NCI-H510A (cell line): ENCODE results near the gene FCAR.
"Not testable (repeated sequence)": the region's sequence is repeated elsewhere in the genome, so short reads cannot be mapped to it uniquely, and the experiment has no call there.

ENCODE experiments used
- DNase-seq: peaks from one replicate; lab custom pipeline; 2025; lab: John Stamatoyannopoulos, UW

The FCAR gene

DNA sequence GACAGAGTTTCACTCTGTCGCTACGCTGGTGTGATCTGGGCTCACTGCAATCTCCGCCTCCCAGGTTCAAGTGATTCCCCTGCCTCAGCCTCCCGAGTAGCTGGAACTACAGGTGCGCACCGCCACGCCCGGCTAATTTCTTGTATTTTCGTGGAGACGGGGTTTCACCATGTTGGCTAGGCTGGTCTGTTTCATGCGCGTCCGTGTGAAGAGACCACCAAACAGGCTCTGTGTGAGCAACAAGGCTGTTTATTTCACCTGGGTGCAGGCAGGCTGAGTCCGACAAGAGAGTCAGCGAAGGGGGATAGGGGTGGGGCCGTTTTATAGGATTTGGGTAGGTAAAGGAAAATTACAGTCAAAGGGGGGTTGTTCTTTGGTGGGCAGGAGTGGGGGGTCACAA lies 20.1 kb downstream of the FCAR start:
- not testable (repeated sequence) for DNase-seq

- DNase-seq = no peak
Observed at GRCh38 chr19:54896036-54896435, 22.0 kb downstream of the FCAR start.

DNA sequence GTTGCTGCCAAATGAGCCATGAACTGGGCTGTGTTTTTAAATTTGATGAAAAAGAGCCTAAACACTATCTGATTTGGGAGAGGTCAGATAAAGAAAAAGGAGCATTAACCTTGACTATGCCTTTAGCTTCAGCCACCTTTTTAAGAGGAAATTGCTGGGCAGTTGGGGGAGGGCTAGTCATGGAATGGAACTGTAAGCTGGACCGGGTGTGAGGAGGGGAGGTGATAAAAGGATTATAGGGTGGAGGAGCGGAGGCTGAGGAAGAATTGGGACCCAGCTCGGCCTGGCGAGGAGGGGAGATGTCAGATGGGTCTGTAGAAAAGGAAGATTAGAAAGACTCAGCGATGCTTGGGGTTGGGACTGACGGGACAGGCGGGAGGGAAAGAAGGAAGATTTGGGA lies 24.6 kb downstream of the FCAR start:
- DNase-seq = not testable (repeated sequence)

DNA sequence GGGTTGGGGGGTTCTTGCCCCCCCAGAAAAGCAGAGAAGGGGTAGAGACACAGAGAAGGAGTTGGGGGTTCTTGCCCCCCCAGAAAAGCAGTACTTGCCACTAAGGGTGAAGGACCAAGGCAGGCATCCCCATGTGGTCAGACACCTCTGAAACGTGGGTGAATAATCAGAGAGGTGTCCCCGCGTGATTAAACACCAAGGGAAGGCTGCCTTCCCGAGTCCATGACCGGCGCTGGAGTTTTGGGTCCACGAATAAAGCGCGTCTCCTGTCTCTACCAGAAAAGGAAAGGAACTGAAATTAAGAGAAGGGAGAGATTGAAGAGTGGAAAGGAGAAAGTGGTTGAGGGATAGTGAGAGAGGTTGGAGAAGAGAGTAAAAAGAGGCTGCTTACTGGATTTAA lies 25.6 kb downstream of the FCAR start:
- not testable (repeated sequence) for DNase-seq

- DNase-seq = not testable (repeated sequence)
Observed at GRCh38 chr19:54901153-54901552, 27.1 kb downstream of the FCAR start.

DNA sequence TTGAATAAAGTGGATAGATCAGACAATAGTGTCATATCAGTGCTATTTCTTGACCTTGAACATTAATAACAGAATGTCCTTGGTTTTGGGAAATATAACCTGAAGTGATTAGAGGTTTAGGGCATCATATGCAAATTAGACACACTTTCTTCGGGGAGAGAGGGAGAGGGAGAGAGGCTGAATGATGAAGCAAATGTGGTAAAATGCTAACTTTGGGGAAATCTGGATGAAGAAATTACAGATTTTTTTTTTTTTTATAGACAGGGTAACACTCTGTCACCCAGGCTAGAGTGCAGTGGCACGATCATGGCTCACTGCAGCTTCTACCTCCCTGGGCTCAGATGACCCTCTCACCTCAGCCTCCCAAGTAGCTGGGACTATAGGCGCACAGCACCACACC lies 28.0 kb downstream of the FCAR start:
- no peak for DNase-seq

GRCh38 chr19:54903303-54903702 lies 29.3 kb downstream of the FCAR start:
- no peak for DNase-seq

DNA sequence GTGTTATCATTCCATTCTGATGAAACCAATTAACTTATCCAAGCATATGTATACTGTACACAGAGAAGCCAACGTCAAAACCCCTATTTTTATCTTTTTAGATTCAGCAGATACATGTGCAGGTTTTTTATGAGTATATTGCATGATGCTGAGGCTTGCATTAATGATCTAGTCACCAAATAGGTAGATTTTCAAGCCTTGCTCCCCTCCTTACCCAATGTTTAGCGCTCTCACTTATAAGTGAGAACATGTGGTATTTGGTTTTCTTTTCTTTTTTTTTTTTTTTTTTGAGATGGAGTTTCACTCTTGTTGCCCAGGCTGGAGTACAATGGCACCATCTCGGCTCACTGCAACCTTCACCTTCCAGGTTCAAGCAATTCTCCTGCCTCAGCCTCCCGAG lies 30.2 kb downstream of the FCAR start:
- not testable (repeated sequence) for DNase-seq

DNA sequence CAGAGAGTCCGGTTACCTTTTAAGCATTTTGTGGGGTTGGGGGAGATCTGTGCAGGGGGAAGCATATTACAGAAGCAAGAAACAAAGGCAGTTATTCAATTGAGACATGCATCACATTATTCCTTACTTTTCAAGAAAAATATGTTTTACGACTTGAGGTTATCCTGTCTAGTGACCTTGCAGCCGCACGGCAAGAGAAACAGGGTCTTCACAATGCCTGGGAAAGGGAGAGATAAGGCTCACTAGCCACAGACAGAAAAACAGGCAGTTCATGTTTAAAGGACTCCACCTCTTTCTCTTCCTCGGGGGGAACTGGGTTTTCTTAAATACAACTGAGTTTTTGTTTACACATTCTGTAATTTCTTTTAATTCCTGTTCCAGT lies 31.4 kb downstream of the FCAR start:
- no peak for DNase-seq

DNA sequence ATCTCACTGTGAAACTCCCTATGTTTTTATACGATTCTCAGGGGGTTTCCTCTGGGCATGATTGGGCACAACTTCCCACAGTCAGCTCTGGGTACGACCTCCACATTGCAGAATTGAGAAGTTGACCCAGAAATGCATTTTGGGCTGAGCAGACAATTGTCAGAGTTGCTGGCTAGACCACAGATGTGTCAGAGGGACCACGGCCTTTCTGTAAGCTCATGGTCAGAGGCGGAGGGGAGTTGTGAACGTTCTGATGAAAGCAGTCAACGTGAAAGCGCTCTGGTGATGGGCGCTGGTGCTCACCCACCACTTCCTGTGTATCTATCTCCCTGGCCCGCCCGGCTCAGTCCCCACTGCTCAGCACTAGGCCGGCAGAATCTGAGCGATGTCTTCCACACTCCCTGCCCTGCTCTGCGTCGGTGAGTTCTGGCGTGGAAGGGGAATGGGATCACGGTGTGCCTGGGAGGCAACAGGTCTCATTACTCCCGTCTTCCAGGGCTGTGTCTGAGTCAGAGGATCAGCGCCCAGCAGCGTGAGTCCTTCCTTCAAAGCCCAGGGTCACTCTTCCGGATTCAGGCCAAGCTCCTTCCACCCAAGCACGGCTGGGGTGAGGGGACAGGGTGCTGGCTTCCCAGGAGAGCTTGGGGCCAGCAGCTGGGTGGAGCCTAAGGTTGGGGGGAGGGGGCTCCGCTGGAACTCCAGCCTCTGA lies 31.9 kb downstream of the FCAR start, which contains the start of gene NCR1:
Gene NCR1, plus strand, starts transcription at position 346 of the 709 bp plus-strand sequence. Its CDS starts 40 bp downstream, at position 386.
- no peak for DNase-seq

- DNase-seq = no peak
Observed at GRCh38 chr19:54906819-54907218, 32.8 kb downstream of the FCAR start.

GRCh38 chr19:54907899-54908298 lies 33.9 kb downstream of the FCAR start:
- not testable (repeated sequence) for DNase-seq

- DNase-seq = no peak
Observed at GRCh38 chr19:54916822-54917221, 42.8 kb downstream of the FCAR start.

- DNase-seq = no peak
Observed at GRCh38 chr19:54918499-54918898, 44.5 kb downstream of the FCAR start.

DNA sequence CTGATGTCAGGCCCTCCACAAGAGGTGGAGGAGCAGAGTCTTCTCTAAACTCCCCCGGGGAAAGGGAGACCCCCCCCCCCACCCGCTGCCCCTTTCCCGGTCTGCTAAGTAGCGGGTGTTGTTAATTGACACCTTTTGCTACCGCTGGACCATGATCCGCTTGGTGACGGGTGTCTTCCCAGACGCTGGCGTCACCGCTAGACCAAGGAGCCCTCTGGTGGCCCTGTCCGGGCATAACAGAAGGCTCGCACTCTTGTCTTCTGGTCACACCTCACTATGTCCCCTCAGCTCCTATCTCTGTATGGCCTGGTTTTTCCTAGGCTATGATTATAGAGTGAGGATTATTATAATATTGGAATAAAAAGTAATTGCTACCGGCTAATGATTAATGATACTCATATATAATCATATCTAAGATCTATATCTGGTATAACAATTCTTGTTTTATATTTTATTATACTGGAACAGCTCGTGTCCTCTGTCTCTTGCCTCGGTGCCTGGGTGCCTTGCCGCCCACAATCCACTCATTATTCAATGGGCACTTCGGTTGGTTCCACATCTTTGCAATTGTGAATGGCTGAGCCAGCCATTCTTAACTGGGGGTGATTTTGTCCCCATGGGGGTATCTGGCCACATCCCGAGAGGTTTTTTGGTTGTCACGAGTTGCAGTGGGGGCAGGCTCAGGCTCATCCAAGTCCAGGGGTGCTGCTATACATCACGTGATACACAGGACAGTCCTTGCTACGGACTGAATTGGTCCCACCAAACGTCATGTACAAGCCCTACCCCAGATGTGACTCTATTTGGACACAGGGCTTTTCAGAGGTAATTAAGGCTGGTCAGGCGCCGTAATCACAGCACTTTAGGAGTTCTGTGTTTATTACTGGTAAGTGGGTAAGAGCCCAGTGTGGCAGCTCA lies 45.9 kb downstream of the FCAR start:
- not testable (repeated sequence) for DNase-seq

- DNase-seq = no peak
Observed at GRCh38 chr19:54921082-54921481, 47.0 kb downstream of the FCAR start.

DNA sequence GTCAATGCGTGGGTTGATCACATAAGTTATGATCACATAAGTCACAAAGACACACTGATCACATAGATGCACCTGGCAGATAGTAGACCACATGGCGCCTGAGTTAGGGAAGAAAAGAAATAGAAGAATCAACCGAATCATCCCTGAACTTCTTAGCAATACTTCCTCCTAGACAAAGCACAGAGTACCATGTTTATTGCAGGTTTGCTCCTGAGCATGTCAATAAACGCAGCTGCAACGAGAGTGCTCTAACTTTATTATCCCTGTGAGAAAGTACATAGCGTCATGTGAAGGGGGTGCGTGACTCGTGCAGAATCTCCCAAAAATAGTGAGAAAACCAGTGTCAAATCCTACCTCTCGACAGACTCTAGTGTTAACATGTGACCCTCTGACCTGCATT lies 49.2 kb downstream of the FCAR start:
- no peak for DNase-seq

DNA sequence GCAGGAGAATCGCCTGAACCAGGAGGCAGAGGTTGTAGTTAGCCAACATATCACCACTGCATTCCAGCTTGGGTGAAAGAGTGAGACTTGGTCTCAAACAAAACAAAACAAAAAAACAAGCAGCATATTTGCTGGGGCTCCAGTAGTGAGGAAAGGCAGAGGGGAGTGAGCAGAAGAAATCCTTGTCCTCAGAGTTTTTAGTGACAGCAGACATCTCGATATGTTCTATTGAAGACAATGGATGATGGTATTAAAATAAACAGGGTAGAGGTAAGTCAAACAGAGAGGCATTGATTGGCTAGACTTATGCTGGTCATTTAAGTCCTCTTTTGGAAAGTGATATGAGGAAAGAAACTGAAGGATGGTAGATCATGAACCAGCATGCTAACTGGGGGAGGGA lies 54.3 kb downstream of the FCAR start:
- DNase-seq = no peak

DNA sequence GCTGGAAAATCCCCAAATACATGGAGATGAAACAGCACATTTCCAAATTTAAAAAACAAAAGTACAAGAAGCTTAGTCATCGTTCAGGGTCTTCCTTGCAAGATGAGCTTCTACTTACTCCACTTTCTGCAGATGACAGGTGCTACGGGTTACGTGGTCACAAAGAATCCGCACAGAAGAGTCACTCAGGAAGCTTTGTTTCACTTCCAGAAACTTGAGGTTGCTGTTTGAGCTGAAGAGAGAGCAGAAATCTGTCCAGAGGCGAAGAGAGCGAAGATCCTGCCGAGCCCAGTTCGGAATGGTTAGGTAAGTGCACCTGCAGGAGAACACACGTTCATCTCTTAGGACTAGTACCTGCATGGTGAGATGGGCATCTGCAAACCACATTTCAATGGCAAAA lies 63.9 kb downstream of the FCAR start:
- no peak for DNase-seq

DNA sequence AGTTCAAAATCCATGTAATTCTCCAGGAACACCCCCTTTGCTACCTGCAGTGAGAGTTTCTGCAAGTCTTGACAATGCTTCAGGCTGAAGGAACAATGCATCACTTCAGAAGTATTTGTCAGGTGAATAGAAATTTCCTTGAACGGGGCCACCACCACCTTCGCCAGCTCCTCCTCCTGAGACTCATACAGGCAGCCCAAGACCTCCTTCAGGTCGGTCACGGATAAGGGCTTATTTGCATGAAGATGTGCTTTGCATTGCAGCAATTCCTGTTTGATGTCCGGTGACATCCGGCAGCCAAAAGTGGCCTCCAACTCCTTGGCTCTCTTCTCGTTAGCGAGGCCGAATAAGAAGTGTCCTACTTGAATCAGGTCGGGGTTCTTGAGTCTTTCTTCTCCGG lies 64.9 kb downstream of the FCAR start:
- no peak for DNase-seq

DNA sequence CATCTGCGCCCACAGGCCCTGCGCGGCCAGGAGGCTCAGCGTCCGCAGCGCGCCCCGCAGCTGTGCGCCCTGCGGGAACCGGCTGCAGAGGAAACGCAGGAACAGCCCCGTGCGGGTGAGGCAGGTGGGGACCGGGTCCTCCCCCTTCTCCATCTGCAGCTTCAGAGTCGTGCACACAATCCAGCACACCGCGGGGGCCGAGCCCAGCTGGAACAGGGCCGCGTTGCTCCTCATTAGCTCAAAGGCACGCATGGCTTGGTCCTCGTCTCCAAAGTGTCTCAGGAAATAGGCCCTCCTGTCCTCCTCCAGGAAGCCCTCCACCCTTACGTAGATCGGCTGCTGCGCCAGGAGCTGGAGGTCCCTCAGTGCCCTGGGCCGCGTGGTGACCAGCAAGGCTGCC lies 65.5 kb downstream of the FCAR start:
- not testable (repeated sequence) for DNase-seq
